Gastroesophageal sphincter (tissue), 3 donors: ENCODE measurements around the gene NDNF.

ENCODE experiments used
- POLR2A ChIP-seq, 2 donors: fragments of 450-650 bp; IDR thresholded peaks; one replicate each; pipeline ENCODE4 v1.6.1; 2017; ENCODE audit warnings: antibody characterized with exemption in 2 of 2, mild to moderate bottlenecking in 2 of 2, moderate library complexity in 1 of 2
- TF ChIP-seq, protein P1 (sequence below), 4 experiments: fragments of 200-600 bp in 2 of 4; fragments of 450-650 bp in 2 of 4; sonication (generic) in 1 of 4; IDR thresholded peaks; one replicate each; pipeline ENCODE4 v1.5.1; 2017 to 2019; ENCODE audit warnings: antibody characterized with exemption in 4 of 4, mild to moderate bottlenecking in 2 of 4, moderate library complexity in 2 of 4

- no peak for TF ChIP-seq POLR2A (IDR thresholded peaks at IDR 0.05)
- TF ChIP-seq, protein P1, sequence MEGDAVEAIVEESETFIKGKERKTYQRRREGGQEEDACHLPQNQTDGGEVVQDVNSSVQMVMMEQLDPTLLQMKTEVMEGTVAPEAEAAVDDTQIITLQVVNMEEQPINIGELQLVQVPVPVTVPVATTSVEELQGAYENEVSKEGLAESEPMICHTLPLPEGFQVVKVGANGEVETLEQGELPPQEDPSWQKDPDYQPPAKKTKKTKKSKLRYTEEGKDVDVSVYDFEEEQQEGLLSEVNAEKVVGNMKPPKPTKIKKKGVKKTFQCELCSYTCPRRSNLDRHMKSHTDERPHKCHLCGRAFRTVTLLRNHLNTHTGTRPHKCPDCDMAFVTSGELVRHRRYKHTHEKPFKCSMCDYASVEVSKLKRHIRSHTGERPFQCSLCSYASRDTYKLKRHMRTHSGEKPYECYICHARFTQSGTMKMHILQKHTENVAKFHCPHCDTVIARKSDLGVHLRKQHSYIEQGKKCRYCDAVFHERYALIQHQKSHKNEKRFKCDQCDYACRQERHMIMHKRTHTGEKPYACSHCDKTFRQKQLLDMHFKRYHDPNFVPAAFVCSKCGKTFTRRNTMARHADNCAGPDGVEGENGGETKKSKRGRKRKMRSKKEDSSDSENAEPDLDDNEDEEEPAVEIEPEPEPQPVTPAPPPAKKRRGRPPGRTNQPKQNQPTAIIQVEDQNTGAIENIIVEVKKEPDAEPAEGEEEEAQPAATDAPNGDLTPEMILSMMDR (IDR thresholded peaks at IDR 0.05): no peak
Observed at GRCh38 chr4:121030711-121031110, 41.6 kb downstream of the NDNF start.
